HepG2 (cell line): ENCODE data around the gene KCNG4. TPM values are rescaled to one million over a fixed set of nuclear protein-coding genes. Genes with fewer than 3 reads are reported as not detected.

Experiments used
- BCL6 ChIP-seq: IDR thresholded peaks from 2 replicates; pipeline ENCODE4 v1.6.1; 2016; ENCODE audit warnings: missing genetic modification reagents, missing compliant biosample characterization
- CCDC6 ChIP-seq: sonication (generic); formaldehyde crosslinking; IDR thresholded peaks from 2 replicates; pipeline ENCODE4 v1.8.1; 2022; ENCODE audit warnings: mild to moderate bottlenecking, missing genetic modification reagents, moderate library complexity
- HNF1A ChIP-seq, 2 experiments: sonication (generic) in 1 of 2; formaldehyde crosslinking in 1 of 2; IDR thresholded peaks; 2 replicates each; pipeline versions ENCODE4 v1.4.0 to v1.6.1; 2016 to 2020; ENCODE audit warnings: borderline replicate concordance in 1 of 2, low read depth in 1 of 2, mild to moderate bottlenecking in 1 of 2, missing genetic modification reagents in 1 of 2
- MYC ChIP-seq: sonication (generic); formaldehyde crosslinking; IDR thresholded peaks from 2 replicates; pipeline ENCODE4 v1.9.0; 2021; ENCODE audit warnings: missing genetic modification reagents, borderline replicate concordance
- PCBP1 ChIP-seq: fragments of 200-400 bp; formaldehyde crosslinking; IDR thresholded peaks from 2 replicates; pipeline ENCODE4 v1.6.1; 2017; ENCODE audit warnings: mild to moderate bottlenecking, low read depth, low read length, borderline replicate concordance
- ZNF772 ChIP-seq: sonication (generic); formaldehyde crosslinking; IDR thresholded peaks from 2 replicates; pipeline ENCODE4 v1.5.0; 2020; ENCODE audit warnings: mild to moderate bottlenecking, missing genetic modification reagents
- polyA plus RNA-seq, 8 experiments: library from polyadenylated mRNA; depleted of rRNA in 3 of 8; stranded (reverse) in 7 of 8; unstranded in 1 of 8; fragments of >200 nt; fragmentation: Illumina TruSeq in 4 of 8; extraction: Trizol in 4 of 8; gene quantifications; 2 replicates each; pipeline versions ENCODE4 v1.2.1 to v1.2.3, GENCODE V29; 2011 to 2016; ENCODE audit warnings: low read depth in 4 of 8, missing spikeins in 1 of 8, mixed read lengths in 1 of 8; ENCODE audit not compliant: insufficient read depth in 1 of 8
- total RNA-seq, 5 experiments: library from RNA; depleted of rRNA; stranded (reverse); fragments of >200 nt; fragmentation: Illumina TruSeq; extraction: Trizol; gene quantifications; 2 replicates each; pipeline ENCODE4 v1.2.3, GENCODE V29; 2016; ENCODE audit warnings: low read depth in 1 of 5
- TF ChIP-seq, protein P1 (sequence below): sonication (generic); formaldehyde crosslinking; IDR thresholded peaks from 2 replicates; pipeline ENCODE4 v1.4.0; 2020; ENCODE audit warnings: missing genetic modification reagents
- TF ChIP-seq, protein P2 (sequence below): sonication (generic); formaldehyde crosslinking; IDR thresholded peaks from 2 replicates; pipeline ENCODE4 v1.8.1; 2023; ENCODE audit warnings: mild to moderate bottlenecking, moderate library complexity, missing genetic modification reagents

KCNG4 gene
- total and polyA plus RNA-seq, 2 of the 13 experiments (the other 11 are each of a cell fraction or from before 2014, with no cell fraction given) = not detected

DNA sequence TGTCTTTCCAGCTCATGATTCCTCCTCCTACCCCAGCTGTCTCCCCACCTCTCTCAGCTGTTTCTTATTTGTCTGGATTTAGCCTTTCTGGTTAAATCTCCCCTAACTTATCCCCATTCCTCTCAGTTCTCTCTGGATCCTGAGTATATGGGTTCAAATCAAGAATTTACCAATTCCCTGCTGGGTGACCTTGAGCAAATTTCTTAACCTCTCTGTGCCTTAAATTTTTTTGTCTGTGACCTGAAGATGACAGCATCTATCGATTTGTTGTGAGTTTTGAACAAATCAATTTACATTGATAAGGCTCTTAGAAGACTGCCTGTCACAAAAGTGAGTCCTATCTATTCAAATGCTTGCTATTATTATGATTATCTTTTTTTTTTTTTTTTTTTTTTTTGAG is 2.0 kb upstream of the KCNG4 start (continued):
- TF ChIP-seq HNF1A (IDR thresholded peaks at IDR 0.05; ENCODE audit: low read depth) (no peak), HNF1A (CRISPR knock-in tag; IDR thresholded peaks at IDR 0.05; ENCODE audit: borderline replicate concordance) (no peak), PCBP1 (no peak), BCL6 (no peak), ZNF772 (CRISPR knock-in tag) (no peak), CCDC6 (CRISPR knock-in tag) (no peak), MYC (CRISPR knock-in tag) (no peak)
- TF ChIP-seq, protein P1, sequence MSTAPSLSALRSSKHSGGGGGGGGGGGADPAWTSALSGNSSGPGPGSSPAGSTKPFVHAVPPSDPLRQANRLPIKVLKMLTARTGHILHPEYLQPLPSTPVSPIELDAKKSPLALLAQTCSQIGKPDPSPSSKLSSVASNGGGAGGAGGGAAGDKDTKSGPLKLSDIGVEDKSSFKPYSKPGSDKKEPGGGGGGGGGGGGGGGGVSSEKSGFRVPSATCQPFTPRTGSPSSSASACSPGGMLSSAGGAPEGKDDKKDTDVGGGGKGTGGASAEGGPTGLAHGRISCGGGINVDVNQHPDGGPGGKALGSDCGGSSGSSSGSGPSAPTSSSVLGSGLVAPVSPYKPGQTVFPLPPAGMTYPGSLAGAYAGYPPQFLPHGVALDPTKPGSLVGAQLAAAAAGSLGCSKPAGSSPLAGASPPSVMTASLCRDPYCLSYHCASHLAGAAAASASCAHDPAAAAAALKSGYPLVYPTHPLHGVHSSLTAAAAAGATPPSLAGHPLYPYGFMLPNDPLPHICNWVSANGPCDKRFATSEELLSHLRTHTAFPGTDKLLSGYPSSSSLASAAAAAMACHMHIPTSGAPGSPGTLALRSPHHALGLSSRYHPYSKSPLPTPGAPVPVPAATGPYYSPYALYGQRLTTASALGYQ (CRISPR knock-in tag) = no peak
- TF ChIP-seq, protein P2, sequence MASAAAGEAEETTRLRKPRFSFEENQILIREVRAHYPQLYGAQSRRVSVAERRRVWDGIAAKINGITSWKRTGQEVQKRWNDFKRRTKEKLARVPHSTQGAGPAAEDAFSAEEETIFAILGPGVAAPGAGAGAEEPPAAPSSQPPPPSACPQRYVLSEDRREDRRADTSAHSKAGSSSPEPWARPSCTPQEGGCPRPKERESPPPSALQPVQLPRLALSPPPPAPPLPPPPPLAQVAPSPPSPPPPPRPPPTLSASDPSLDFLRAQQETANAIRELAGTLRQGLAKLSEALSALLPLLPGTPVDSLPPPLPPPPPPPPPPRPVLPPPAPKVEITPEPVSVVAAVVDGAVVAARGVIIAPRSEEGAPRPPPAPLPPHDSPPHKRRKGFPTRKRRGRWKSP (CRISPR knock-in tag) = no peak
